Right atrium auricular region (tissue), 2 donors: Measurements from ENCODE around the gene LRP8. TPM values are rescaled to one million over a fixed set of nuclear protein-coding genes. Genes with fewer than 3 reads are reported as not detected.

Experiments
- DNase-seq: peaks from one replicate; pipeline ENCODE4 v3.0.0-alpha.2; 2019; ENCODE audit warnings: low spot score
- H3K27ac ChIP-seq, 2 donors: fragments of 200-600 bp; sonication (generic); 1 replicate in 1 of 2; 2 replicates in 1 of 2; pipeline ENCODE4 v1.5.1; 2016 to 2019
- H3K27me3 ChIP-seq, 2 donors: fragments of 200-600 bp; sonication (generic); one replicate each; pipeline versions ENCODE4 v1.5.1 to v1.6.0; 2017 to 2019
- H3K36me3 ChIP-seq: fragments of 200-600 bp; sonication (generic); one replicate; pipeline ENCODE4 v1.5.1; 2016
- H3K4me1 ChIP-seq, 2 donors: fragments of 200-600 bp; sonication (generic); one replicate each; pipeline versions ENCODE4 v1.5.1 to v1.6.0; 2017 to 2019
- H3K4me3 ChIP-seq, 2 donors: fragments of 200-600 bp; sonication (generic); 1 replicate in 1 of 2; 2 replicates in 1 of 2; pipeline ENCODE4 v1.5.1; 2017 to 2019; ENCODE audit warnings: mild to moderate bottlenecking in 1 of 2, moderate library complexity in 1 of 2
- H3K9me3 ChIP-seq, 2 donors: fragments of 200-600 bp; sonication (generic); one replicate each; pipeline ENCODE4 v1.5.1; 2019
- CTCF ChIP-seq, 2 donors: fragments of 200-600 bp; sonication (generic); IDR thresholded peaks; one replicate each; pipeline ENCODE4 v1.5.1; 2019; ENCODE audit warnings: antibody characterized with exemption in 2 of 2
- total RNA-seq, 2 donors: library from RNA; depleted of rRNA; stranded (reverse); fragments of >200 nt; gene quantifications; one replicate each; pipeline ENCODE4 v1.1.0, GENCODE V29; 2016

The LRP8 gene
- total RNA-seq, 2 donors from 2014 or later = 2.2 to 3.6 TPM

- DNase-seq = no peak
- Histone ChIP-seq H3K4me3 (no peak overlapping the region), H3K4me1 (no peaks in the 10 kb centered on the region), H3K27ac (no peak overlapping the region), H3K36me3 (no peaks in the 10 kb centered on the region), H3K27me3 (no peaks in the 10 kb centered on the region), H3K9me3 (no peaks in the 10 kb centered on the region)
- no peak for TF ChIP-seq CTCF (IDR thresholded peaks at IDR 0.05)
Observed at GRCh38 chr1:53250325-53250724, 77.5 kb downstream of the LRP8 start.

- Histone ChIP-seq H3K9me3 (no peaks in the 10 kb centered on the region), H3K4me3 (no peak overlapping the region), H3K36me3 (no peaks in the 10 kb centered on the region), H3K27me3 (no peaks in the 10 kb centered on the region), H3K27ac (no peak overlapping the region), H3K4me1 (no peaks in the 10 kb centered on the region)
- TF ChIP-seq CTCF (IDR thresholded peaks at IDR 0.05) = no peak
- no peak for DNase-seq
Observed at GRCh38 chr1:53249706-53250105, 78.2 kb downstream of the LRP8 start.

- H3K27me3 ChIP-seq = no peaks in the 10 kb centered on the region
- H3K36me3 ChIP-seq = no peaks in the 10 kb centered on the region
- no peak for DNase-seq
- no peaks in the 10 kb centered on the region for H3K9me3 ChIP-seq
- no peak overlapping the region for H3K27ac ChIP-seq
- H3K4me1 ChIP-seq = no peaks in the 10 kb centered on the region
- no peak for TF ChIP-seq CTCF (IDR thresholded peaks at IDR 0.05)
- H3K4me3 ChIP-seq = no peak overlapping the region
Observed at GRCh38 chr1:53246261-53247134, 81.4 kb downstream of the LRP8 start.

- no peak for TF ChIP-seq CTCF (IDR thresholded peaks at IDR 0.05)
- H3K36me3 ChIP-seq = no peaks in the 10 kb centered on the region
- H3K9me3 ChIP-seq = no peaks in the 10 kb centered on the region
- no peak overlapping the region for H3K4me3 ChIP-seq
- H3K4me1 ChIP-seq = peaks cover 0 to under 1% of the 10 kb centered on the region in 2 donors
- H3K27ac ChIP-seq = no peak overlapping the region
- no peak for DNase-seq
- H3K27me3 ChIP-seq = no peaks in the 10 kb centered on the region
Observed at GRCh38 chr1:53244141-53244540, 83.7 kb downstream of the LRP8 start.

- no peak overlapping the region for H3K4me3 ChIP-seq
- no peak for DNase-seq
- peaks cover 0 to 10% of the 10 kb centered on the region in 2 donors for H3K4me1 ChIP-seq
- no peak for TF ChIP-seq CTCF (IDR thresholded peaks at IDR 0.05)
- no peak overlapping the region for H3K27ac ChIP-seq
- no peaks in the 10 kb centered on the region for H3K9me3 ChIP-seq
- no peaks in the 10 kb centered on the region for H3K36me3 ChIP-seq
- H3K27me3 ChIP-seq = no peaks in the 10 kb centered on the region
Observed at GRCh38 chr1:53242381-53242780, 85.5 kb downstream of the LRP8 start.
